Measurements from ENCODE around the gene AHRR.
"Not testable (repeated sequence)": the region's sequence is repeated elsewhere in the genome, so short reads cannot be mapped to it uniquely, and the experiment has no call there.

AHRR gene

GRCh38 chr5:464446-464842 is 142.9 kb downstream of the AHRR start:
- no peak for DNase-seq

- no peak for DNase-seq
These were observed 143.5 kb downstream of the AHRR start for GRCh38 chr5:464843-465590.

- no peak for DNase-seq
These were observed 144.3 kb downstream of the AHRR start for GRCh38 chr5:465591-466403.

GRCh38 chr5:466661-467310 is 145.3 kb downstream of the AHRR start:
- DNase-seq, result no peak

- DNase-seq, result no peak
These were observed 146.9 kb downstream of the AHRR start for GRCh38 chr5:468401-468800.

GRCh38 chr5:469752-470483 is 148.4 kb downstream of the AHRR start:
- DNase-seq, result no peak

GRCh38 chr5:470961-471749 is 149.6 kb downstream of the AHRR start:
- DNase-seq, result no peak

GRCh38 chr5:471750-472058 is 150.2 kb downstream of the AHRR start:
- no peak for DNase-seq

- no peak for DNase-seq
These were observed 150.7 kb downstream of the AHRR start for GRCh38 chr5:472076-472655.

- peak; percentile 79 for DNase-seq
These were observed 151.4 kb downstream of the AHRR start for GRCh38 chr5:472656-473550.

GRCh38 chr5:473551-474192 is 152.2 kb downstream of the AHRR start:
- DNase-seq, result no peak

- DNase-seq, result not testable (repeated sequence)
These were observed 152.8 kb downstream of the AHRR start for GRCh38 chr5:474232-474839.

- no peak for DNase-seq
These were observed 153.5 kb downstream of the AHRR start for GRCh38 chr5:474840-475661.

- no peak for DNase-seq
These were observed 154.2 kb downstream of the AHRR start for GRCh38 chr5:475704-476101.

GRCh38 chr5:476102-476813 is 154.7 kb downstream of the AHRR start:
- DNase-seq, result no peak

- no peak for DNase-seq
These were observed 155.3 kb downstream of the AHRR start for GRCh38 chr5:476814-477175.

- no peak for DNase-seq
These were observed 155.7 kb downstream of the AHRR start for GRCh38 chr5:477247-477646.

- no peak for DNase-seq
These were observed 156.4 kb downstream of the AHRR start for GRCh38 chr5:477871-478270.

Measured in NK-92 treated with Interleukin-12 subunit alpha and Interleukin-12 subunit beta, amount 100 ng/mL, for 24 hours (cell line).